Neural cell (in vitro differentiated cells): ENCODE results near the gene FXYD2. TPM values are rescaled to one million over a fixed set of nuclear protein-coding genes. Genes with fewer than 3 reads are reported as not detected.

Experiments
- H2AFZ ChIP-seq: fragments of 200-600, 300-800 bp; sonication (generic), shearing (Covaris generic); 2 replicates; pipeline ENCODE4 v1.6.0; 2014; ENCODE audit warnings: low read depth, mild to moderate bottlenecking, antibody characterized with exemption, low read length, moderate library complexity
- H3F3A ChIP-seq: fragments of 200-600 bp; shearing (Covaris generic); 2 replicates; pipeline ENCODE4 v1.6.1; 2016; ENCODE audit warnings: mild to moderate bottlenecking, moderate library complexity, mixed read lengths, antibody characterized with exemption, low read length; ENCODE audit not compliant: insufficient read depth, poor library complexity, severe bottlenecking
- H3K27ac ChIP-seq: fragments of 200-600, 300-800 bp; sonication (generic), shearing (Covaris generic); 2 replicates; pipeline ENCODE4 v1.5.1; 2014; ENCODE audit warnings: mild to moderate bottlenecking, low read length, moderate library complexity
- H3K27me3 ChIP-seq: fragments of 300-800, 200-600 bp; sonication (generic), shearing (Covaris generic); 2 replicates; pipeline ENCODE4 v1.6.0; 2014; ENCODE audit warnings: mild to moderate bottlenecking, low read depth, low read length, moderate library complexity; ENCODE audit not compliant: insufficient read depth
- H3K36me3 ChIP-seq: fragments of 300-800, 200-600 bp; sonication (generic), shearing (Covaris generic); 2 replicates; pipeline ENCODE4 v1.5.1; 2014; ENCODE audit warnings: mild to moderate bottlenecking, antibody characterized with exemption, low read length, moderate library complexity; ENCODE audit not compliant: insufficient read depth
- H3K4me2 ChIP-seq: fragments of 300-800, 200-600 bp; sonication (generic), shearing (Covaris generic); 2 replicates; pipeline ENCODE4 v1.6.0; 2014; ENCODE audit warnings: mild to moderate bottlenecking, low read length
- H3K4me3 ChIP-seq: fragments of 300-800, 200-600 bp; sonication (generic), shearing (Covaris generic); 2 replicates; pipeline ENCODE4 v1.5.1; 2014; ENCODE audit warnings: mild to moderate bottlenecking, low read length, moderate library complexity
- H3K79me2 ChIP-seq: fragments of 200-600 bp; shearing (Covaris generic); replicated peaks from 2 replicates; pipeline ENCODE4 v1.6.0; 2014; ENCODE audit warnings: mild to moderate bottlenecking, low read length, moderate library complexity; ENCODE audit not compliant: insufficient read depth
- H3K9ac ChIP-seq: fragments of 300-800, 200-600 bp; sonication (generic), shearing (Covaris generic); 2 replicates; pipeline ENCODE4 v1.6.1; 2016; ENCODE audit warnings: mild to moderate bottlenecking, low read length, mixed read lengths
- H3K9me2 ChIP-seq: fragments of 200-600 bp; shearing (Covaris generic); 2 replicates; pipeline ENCODE4 v1.6.1; 2016; ENCODE audit warnings: mild to moderate bottlenecking, low read length, mixed read lengths; ENCODE audit not compliant: insufficient read depth
- H3K9me3 ChIP-seq: fragments of 200-600, 300-800 bp; sonication (generic), shearing (Covaris generic); 2 replicates; pipeline ENCODE4 v1.6.1; 2016; ENCODE audit warnings: mild to moderate bottlenecking, mixed run types, low read length, moderate library complexity, mixed read lengths
- H4K20me1 ChIP-seq: fragments of 200-600 bp; shearing (Covaris generic); 2 replicates; pipeline ENCODE4 v1.6.1; 2016; ENCODE audit warnings: mild to moderate bottlenecking, mixed run types; ENCODE audit not compliant: insufficient read depth
- CTCF ChIP-seq: fragments of 450-650 bp; IDR thresholded peaks from 2 replicates; pipeline ENCODE4 v1.5.1; 2014; ENCODE audit warnings: antibody characterized with exemption, mild to moderate bottlenecking, moderate library complexity; ENCODE audit not compliant: poor library complexity, severe bottlenecking
- EP300 ChIP-seq: fragments of 450-650 bp; conservative IDR thresholded peaks from 2 replicates; pipeline ENCODE4 v1.6.1; 2014; ENCODE audit warnings: antibody characterized with exemption, mild to moderate bottlenecking, moderate library complexity; ENCODE audit not compliant: poor library complexity, severe bottlenecking
- EZH2 ChIP-seq: fragments of 200-600, 300-800 bp; shearing (Covaris generic), sonication (generic); IDR thresholded peaks from 2 replicates; pipeline ENCODE4 v1.6.1; 2014; ENCODE audit warnings: antibody characterized with exemption, low read length, borderline replicate concordance, mild to moderate bottlenecking; ENCODE audit not compliant: insufficient read depth, poor library complexity, severe bottlenecking
- MXI1 ChIP-seq: fragments of 450-650 bp; conservative IDR thresholded peaks from 2 replicates; pipeline ENCODE4 v1.6.1; 2014; ENCODE audit warnings: antibody characterized with exemption, mild to moderate bottlenecking; ENCODE audit not compliant: poor library complexity, severe bottlenecking
- POLR2AphosphoS5 ChIP-seq: IDR thresholded peaks from 2 replicates; pipeline ENCODE4 v1.6.1; 2012
- RAD21 ChIP-seq: fragments of 450-650 bp; conservative IDR thresholded peaks from 2 replicates; pipeline ENCODE4 v1.6.1; 2014; ENCODE audit warnings: antibody characterized with exemption, mild to moderate bottlenecking, moderate library complexity
- REST ChIP-seq: IDR thresholded peaks from 2 replicates; pipeline ENCODE4 v1.6.1; 2012; ENCODE audit warnings: borderline replicate concordance
- SMC3 ChIP-seq: fragments of 450-650 bp; conservative IDR thresholded peaks from 2 replicates; pipeline ENCODE4 v1.6.1; 2014; ENCODE audit warnings: antibody characterized with exemption, mild to moderate bottlenecking, moderate library complexity; ENCODE audit not compliant: poor library complexity
- TAF1 ChIP-seq: IDR thresholded peaks from 2 replicates; pipeline ENCODE4 v1.6.1; 2012; ENCODE audit warnings: low read depth
- polyA plus RNA-seq: library from polyadenylated mRNA; depleted of rRNA; stranded (reverse); fragments of >200 nt; gene quantifications from 2 replicates; pipeline ENCODE4 v1.2.3, GENCODE V29; 2014

FXYD2 gene
- polyA plus RNA-seq, 1 donor from 2014 or later: 4.8 TPM

GRCh38 chr11:117823946-117824420 lies 561 bp downstream of the FXYD2 start:
- no peak overlapping the region for H3K4me2 ChIP-seq

DNA sequence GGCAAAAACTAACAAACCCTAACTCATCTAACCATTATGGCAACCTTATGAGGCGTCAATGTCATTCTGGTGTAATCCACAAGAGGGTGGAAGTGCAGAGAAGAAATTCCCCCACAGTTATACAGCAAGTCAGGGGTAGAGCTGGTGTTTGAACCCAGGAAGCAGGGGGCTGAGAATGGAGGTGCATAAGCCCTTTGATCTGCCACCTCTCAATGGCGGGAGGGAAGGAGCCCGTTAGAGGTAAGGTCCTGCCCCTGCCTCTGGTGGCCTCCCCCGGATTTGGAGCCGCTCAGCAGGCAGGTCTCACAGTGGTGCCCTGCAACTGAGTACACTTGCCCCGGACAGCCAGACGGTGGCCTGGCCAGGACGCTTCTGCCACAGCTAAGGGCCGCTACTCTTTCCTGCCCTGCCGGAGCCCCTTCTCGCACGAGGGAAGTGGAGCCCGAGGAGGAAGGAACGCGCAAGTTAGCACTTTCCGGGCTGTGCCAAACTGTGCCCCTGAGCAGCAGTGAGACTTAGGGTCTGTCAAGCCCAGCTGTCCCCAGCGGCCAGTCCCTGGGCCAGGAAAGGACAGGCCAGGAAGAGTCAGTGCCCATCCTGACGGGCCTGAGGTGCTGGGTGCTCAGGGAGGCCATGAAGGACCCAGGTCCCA lies 1.1 kb downstream of the FXYD2 start:
- Histone ChIP-seq H3F3A (no peaks in the 10 kb centered on the region), H3K4me3 (no peak overlapping the region), H3K36me3 (no peaks in the 10 kb centered on the region), H3K79me2 (no peaks in the 10 kb centered on the region), H3K27ac (no peak overlapping the region), H3K27me3 (no peaks in the 10 kb centered on the region), H2AFZ (no peak overlapping the region), H3K9ac (no peak overlapping the region), H4K20me1 (no peaks in the 10 kb centered on the region), H3K9me3 (no peaks in the 10 kb centered on the region), H3K4me2 (no peak overlapping the region), H3K9me2 (no peaks in the 10 kb centered on the region)
- TF ChIP-seq CTCF (peak; percentile 54), POLR2AphosphoS5 (no peak), RAD21 (peak; percentile 50), TAF1 (no peak), EZH2 (no peak), MXI1 (no peak), REST (no peak), SMC3 (peak; percentile 64), EP300 (no peak)

More at GRCh38 chr11:117823946-117824420, 561 bp downstream of the FXYD2 start:
- Histone ChIP-seq H3K27me3 (no peaks in the 10 kb centered on the region), H3K9me2 (no peaks in the 10 kb centered on the region), H4K20me1 (no peaks in the 10 kb centered on the region), H3F3A (no peaks in the 10 kb centered on the region), H3K9ac (no peak overlapping the region), H3K27ac (no peak overlapping the region), H3K79me2 (no peaks in the 10 kb centered on the region), H2AFZ (no peak overlapping the region), H3K36me3 (no peaks in the 10 kb centered on the region), H3K4me3 (no peak overlapping the region), H3K9me3 (no peaks in the 10 kb centered on the region)
- TF ChIP-seq POLR2AphosphoS5 (no peak), TAF1 (no peak), EP300 (no peak)
